Muscle layer of colon (tissue), 2 donors: Measurements from ENCODE around the gene FAM241A.

Experiments
- H3K27ac ChIP-seq: one replicate; pipeline ENCODE4 v1.7.0; 2013; ENCODE audit warnings: low read depth, mild to moderate bottlenecking, low read length, moderate library complexity
- H3K27me3 ChIP-seq, 2 donors: one replicate each; pipeline ENCODE4 v1.7.0; 2013; ENCODE audit warnings: low read length in 2 of 2, mild to moderate bottlenecking in 2 of 2; ENCODE audit not compliant: insufficient read depth in 2 of 2, control insufficient read depth in 1 of 2
- H3K36me3 ChIP-seq: one replicate; pipeline ENCODE4 v1.7.0; 2013; ENCODE audit warnings: mild to moderate bottlenecking, low read length; ENCODE audit not compliant: insufficient read depth
- H3K4me1 ChIP-seq: one replicate; pipeline ENCODE4 v1.7.0; 2013; ENCODE audit warnings: mild to moderate bottlenecking, low read length; ENCODE audit not compliant: insufficient read depth
- H3K4me3 ChIP-seq, 2 donors: one replicate each; pipeline ENCODE4 v1.7.0; 2013; ENCODE audit warnings: low read length in 2 of 2, low read depth in 1 of 2, mild to moderate bottlenecking in 1 of 2, moderate library complexity in 1 of 2
- H3K9ac ChIP-seq: one replicate; pipeline ENCODE4 v1.7.0; 2013; ENCODE audit warnings: low read length
- H3K9me3 ChIP-seq: one replicate; pipeline ENCODE4 v1.7.0; 2013; ENCODE audit warnings: mild to moderate bottlenecking, low read length
- donor health status: abdominal sarcoma.
- donor health status: Adenocarcinoma of cecum.

FAM241A gene

DNA sequence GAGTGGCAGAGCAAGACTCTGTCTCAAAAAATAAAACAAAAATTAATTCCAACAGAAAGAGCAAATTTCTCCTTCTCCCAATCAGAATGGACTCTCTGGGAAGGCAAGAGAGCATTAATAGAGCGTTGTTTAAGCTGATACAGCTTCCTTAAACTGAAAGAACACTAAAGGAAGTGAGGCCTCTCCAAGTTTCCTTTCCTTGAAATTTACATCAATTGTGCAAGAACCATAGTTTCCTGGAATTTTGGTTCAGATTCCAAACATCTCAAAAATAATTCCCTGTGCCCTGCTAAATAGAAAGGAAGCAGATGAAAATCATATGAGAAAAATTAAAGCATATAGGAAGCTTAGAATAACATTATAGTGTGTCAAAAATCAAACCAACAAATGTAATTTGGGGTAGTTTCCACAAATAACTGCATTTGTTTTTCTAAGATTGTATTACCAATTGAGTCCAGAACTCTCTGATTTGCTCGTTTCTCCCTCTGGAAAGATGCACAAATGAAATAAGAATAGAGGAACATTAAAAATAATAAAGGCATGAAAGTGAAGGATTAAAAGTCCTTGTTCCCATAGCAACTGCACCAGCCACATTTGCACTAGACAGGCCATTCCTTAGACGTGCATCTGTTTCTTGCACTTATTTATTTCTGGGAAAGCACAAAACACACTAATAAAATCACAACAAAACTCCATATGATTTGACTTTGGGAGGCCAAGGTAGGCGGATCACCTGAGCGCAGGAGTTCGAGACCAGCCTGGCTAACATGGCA is 3.7 kb upstream of the FAM241A start:
- Histone ChIP-seq H3K4me1 (peaks cover 4% of the 10 kb centered on the region), H3K27ac (no peak overlapping the region), H3K36me3 (no peaks in the 10 kb centered on the region), H3K9me3 (no peaks in the 10 kb centered on the region), H3K4me3 (no peak overlapping the region), H3K9ac (no peak overlapping the region), H3K27me3 (no peaks in the 10 kb centered on the region)

DNA sequence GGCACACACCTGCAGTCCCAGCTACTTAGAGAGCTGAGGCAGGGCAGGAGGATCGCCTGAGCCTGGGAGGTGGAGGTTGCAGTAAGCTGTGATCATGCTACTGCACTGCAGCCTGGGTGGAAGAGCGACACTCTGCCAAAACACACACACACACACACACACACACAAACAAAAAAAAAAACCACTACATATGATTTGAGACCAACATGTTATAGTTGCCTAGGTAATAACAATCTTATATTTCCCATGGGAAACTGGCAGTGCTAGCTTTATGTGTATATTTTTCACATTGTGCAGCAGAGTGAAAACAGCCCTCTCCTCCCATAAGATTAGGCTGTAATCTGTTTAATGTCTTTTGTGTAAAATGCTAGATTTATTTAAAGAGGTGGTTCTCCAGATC is 3.1 kb upstream of the FAM241A start:
- Histone ChIP-seq H3K27ac (no peak overlapping the region), H3K9me3 (no peaks in the 10 kb centered on the region), H3K9ac (no peak overlapping the region), H3K27me3 (no peaks in the 10 kb centered on the region), H3K36me3 (no peaks in the 10 kb centered on the region), H3K4me3 (no peak overlapping the region), H3K4me1 (peaks cover 6% of the 10 kb centered on the region)

DNA sequence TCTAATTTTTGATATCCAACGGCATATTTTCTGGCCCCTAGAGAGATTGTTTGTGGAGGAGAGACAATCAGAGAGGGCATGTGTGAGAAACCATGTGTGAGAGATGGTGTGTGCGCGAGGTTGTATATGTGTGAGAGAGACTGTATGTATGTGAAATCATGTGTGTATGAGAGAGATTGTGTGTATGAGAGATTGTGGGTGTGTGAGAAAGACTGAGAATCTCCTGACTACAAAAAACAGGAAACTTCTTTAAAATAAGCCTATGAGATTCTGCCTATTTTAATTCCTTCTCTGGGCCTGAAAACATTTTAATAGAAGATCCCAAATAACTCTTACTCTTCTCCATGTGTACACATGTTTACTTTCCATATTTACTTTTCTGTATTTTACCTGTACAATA is 1.5 kb upstream of the FAM241A start:
- no peak overlapping the region for H3K9ac ChIP-seq

DNA sequence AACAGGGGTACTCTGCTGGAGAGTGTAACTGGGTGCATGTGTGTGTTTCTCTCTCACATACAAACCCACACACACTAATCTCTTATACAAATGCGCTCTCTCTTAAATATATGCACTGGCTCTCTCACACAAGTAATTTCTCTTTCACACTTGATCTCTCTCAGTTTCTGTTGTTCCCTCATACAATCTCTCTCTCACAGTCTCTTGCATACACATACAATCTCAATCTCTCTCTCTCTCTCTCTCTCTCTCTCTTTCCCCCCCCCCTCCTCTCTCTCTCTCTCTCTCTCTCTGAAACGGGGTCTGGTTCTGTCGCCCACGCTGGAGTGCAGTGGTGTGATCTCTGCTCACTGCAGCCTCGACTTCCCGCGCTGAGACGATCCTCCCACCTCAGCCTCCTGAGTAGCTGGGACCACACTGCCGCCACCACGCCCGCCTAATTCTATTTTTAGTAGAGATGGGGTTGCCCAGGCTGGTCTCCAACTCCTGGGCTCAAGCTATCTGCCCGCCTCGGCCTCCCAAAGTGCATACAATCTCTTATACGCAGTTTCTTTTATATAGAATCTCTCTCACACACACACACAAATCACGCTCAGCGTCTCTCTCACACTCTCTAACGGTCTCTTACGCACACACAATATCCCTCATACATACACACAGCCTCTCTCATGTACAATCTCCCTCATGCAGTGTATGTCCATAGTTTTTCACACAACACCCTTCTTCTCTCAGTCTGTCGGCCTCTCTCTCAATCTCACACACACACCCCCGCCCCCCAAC is 518 bp upstream of the FAM241A start:
- Histone ChIP-seq H3K27me3 (no peaks in the 10 kb centered on the region), H3K9me3 (no peaks in the 10 kb centered on the region), H3K36me3 (no peaks in the 10 kb centered on the region), H3K4me3 (peak overlapping the region; percentile 29 to 88), H3K9ac (no peak overlapping the region), H3K27ac (peak overlapping the region; percentile 72), H3K4me1 (peaks cover 6% of the 10 kb centered on the region)

More for the DNA sequence above, 1.5 kb upstream of the FAM241A start:
- Histone ChIP-seq H3K9me3 (no peaks in the 10 kb centered on the region), H3K36me3 (no peaks in the 10 kb centered on the region), H3K4me3 (no peak overlapping the region), H3K4me1 (peaks cover 6% of the 10 kb centered on the region), H3K27me3 (no peaks in the 10 kb centered on the region), H3K27ac (no peak overlapping the region)

DNA sequence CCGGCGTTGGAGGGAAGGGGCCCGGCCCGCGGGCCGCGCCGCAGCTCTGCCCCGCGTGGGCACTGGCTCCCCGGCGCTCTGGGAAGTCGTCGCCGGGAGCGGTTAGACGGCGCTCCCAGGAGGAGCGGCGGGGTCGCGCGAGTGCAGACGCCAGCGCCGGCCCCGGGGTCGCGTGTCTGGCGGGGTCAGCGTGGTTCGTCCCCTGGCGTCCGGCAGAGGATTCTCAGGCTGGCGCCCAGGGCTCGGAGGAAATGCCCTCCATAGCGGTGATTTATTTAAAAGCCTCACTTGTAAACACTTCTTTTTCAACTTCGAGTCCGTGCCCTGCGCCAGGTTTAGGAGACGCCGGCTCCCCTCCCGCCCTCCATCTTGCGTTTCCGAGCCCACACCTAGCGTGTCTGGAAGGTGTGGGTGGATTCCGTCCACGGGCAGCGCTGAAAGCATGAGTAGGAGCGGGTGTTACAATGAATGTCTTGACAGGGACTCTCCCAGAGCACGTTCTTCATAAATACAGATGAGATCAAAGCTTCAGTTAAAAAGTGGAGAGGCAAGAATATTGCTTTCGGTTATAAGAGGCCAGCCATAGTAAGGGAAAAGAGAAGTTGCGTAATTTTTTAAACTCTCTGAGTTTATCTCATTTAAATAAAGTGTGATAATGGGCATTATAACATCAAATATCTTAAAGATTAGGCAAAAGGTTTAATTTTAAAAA is 692 bp downstream of the FAM241A start:
- H3K4me1 ChIP-seq: peaks cover 6% of the 10 kb centered on the region
- no peaks in the 10 kb centered on the region for H3K9me3 ChIP-seq

DNA sequence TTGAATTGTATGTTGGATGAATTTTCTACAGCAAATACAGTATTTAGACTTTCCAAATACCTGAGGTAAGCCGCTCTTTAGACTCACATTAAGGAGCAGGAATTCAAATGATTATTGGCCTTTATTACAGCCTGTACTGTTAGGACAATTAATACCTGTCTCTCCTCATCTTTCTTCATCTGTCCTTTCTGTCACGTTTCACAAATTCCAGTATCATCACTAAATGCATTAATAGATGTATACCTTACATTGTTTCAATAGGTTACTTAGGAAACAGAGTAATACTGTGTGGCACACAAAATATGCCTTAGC is 1.2 kb downstream of the FAM241A start:
- Histone ChIP-seq H3K4me3 (peak overlapping the region in 1 of 2 donors; percentile 88), H3K27me3 (no peaks in the 10 kb centered on the region), H3K36me3 (no peaks in the 10 kb centered on the region), H3K4me1 (peaks cover 6% of the 10 kb centered on the region), H3K9me3 (no peaks in the 10 kb centered on the region), H3K27ac (no peak overlapping the region), H3K9ac (peak overlapping the region; percentile 54)

More for the DNA sequence above, 692 bp downstream of the FAM241A start:
- Histone ChIP-seq H3K36me3 (no peaks in the 10 kb centered on the region), H3K27me3 (no peaks in the 10 kb centered on the region), H3K9ac (peak overlapping the region; percentile 54), H3K27ac (peak overlapping the region; percentile 39), H3K4me3 (peak overlapping the region; percentile 29 to 88)

DNA sequence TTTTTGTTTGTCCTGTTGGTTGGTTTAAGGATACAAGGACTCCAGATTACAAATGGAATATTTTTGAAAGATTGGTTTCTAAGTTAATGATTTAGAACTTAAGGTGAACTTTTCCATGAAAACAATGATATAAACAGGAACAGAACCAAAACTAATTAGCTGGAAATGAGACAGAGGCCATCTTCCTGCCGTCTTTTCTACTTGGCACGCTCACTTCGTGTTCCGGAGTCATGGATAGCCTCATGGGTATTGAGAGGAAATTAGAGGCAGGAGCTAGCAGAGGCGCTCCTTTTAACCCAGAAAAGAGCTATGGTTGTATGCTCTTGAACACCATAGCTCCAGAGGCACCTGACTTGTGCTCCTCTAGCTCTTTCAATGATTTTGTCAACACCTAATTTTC is 2.4 kb downstream of the FAM241A start:
- H3K27me3 ChIP-seq: no peaks in the 10 kb centered on the region
- H3K9me3 ChIP-seq: no peaks in the 10 kb centered on the region
- H3K4me3 ChIP-seq: no peak overlapping the region
- H3K27ac ChIP-seq: no peak overlapping the region
- H3K4me1 ChIP-seq: peaks cover 6% of the 10 kb centered on the region
- no peak overlapping the region for H3K9ac ChIP-seq
- H3K36me3 ChIP-seq: no peaks in the 10 kb centered on the region

DNA sequence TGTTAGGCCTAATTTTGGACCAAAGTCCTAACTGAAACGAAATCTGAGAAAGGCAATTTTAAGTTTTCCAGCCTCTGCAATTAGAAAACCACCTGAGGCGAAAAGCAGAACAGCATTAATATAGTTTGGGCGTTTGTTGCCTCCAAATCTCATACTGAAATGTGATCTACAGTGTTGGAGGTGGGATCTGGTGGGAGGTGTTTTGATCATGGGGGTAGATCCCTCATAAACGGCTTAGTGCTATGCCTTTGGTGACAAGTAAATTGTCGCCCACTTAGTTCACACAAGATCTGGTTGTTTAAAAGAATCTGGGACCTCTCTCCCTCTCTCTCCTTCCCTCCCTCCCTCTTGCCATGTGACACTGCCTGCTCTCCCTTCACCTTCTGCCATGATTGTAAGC is 5.7 kb downstream of the FAM241A start:
- no peaks in the 10 kb centered on the region for H3K9me3 ChIP-seq
- no peak overlapping the region for H3K9ac ChIP-seq
- H3K27ac ChIP-seq: no peak overlapping the region
- H3K4me1 ChIP-seq: peaks cover 6% of the 10 kb centered on the region
- H3K36me3 ChIP-seq: no peaks in the 10 kb centered on the region
- H3K27me3 ChIP-seq: no peaks in the 10 kb centered on the region
- H3K4me3 ChIP-seq: no peak overlapping the region

DNA sequence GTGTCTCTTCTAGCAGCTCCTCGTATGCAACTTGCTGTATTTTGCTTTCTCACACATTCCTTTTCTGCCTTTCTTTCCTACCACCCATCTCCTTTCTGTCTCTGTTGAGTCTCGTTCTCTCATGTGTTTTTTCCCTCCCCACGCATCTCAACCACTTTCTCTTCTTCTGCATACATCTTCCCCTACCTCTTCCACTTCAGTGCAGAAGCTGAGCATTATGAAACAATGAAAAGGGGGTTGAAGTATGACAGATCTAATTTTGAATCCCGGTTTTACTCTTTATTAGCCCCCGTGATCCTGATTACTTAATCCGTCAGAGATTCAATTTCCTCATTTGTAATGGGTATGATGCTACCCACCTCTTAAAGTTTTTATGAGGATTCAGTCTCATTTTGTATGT is 7.3 kb downstream of the FAM241A start:
- Histone ChIP-seq H3K27ac (no peak overlapping the region), H3K9me3 (no peaks in the 10 kb centered on the region), H3K36me3 (no peaks in the 10 kb centered on the region), H3K4me3 (no peak overlapping the region), H3K9ac (no peak overlapping the region), H3K27me3 (no peaks in the 10 kb centered on the region), H3K4me1 (no peaks in the 10 kb centered on the region)

DNA sequence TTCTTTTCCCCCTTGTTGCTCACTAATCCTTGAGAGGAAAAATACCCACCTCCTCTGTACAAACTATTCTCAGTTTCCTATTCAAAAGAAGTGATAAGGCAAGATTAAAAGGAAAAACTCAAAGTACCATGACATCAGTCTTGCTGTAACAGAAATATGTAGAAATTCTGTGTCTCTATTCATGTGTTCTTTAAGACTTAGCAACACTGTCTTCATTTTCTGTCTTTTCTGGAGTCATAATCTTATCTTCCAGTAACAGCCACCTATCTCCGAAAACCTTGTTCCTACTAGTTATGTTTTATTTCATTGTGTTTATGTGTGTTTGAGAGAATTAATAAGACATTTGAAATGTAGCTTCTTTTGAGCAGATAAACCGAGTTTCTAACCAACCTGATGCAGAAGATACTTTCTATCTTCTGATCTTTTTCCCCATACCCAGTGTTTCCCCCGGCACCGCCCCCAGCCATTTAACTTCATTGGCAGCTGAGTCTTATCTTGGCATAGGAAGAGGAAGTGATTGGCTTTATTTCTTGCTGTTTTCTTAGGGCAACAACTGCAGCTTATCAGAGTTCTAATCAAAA is 8.0 kb downstream of the FAM241A start:
- no peaks in the 10 kb centered on the region for H3K36me3 ChIP-seq
- H3K9ac ChIP-seq: no peak overlapping the region
- no peak overlapping the region for H3K4me3 ChIP-seq
- no peaks in the 10 kb centered on the region for H3K27me3 ChIP-seq
- H3K4me1 ChIP-seq: no peaks in the 10 kb centered on the region
- H3K9me3 ChIP-seq: no peaks in the 10 kb centered on the region
- no peak overlapping the region for H3K27ac ChIP-seq

DNA sequence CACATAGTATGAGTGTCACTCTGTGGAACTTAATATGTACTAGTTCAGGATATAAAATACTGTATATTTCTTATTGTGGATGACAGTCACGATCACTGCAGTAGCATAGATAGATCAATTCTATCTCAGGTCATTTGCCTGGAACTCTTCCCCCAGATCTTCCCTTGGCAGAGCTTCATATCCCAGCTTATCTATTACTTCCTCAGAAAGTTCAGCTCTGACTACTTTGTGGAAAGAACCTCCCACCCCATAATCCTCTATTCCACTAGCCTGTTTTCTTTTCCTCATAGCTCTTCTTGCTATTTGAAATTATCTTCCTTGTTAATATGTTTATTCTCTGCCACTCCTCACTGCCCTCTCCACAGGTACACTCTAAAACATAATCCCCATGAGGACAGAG is 10.9 kb downstream of the FAM241A start:
- no peak overlapping the region for H3K9ac ChIP-seq
- no peaks in the 10 kb centered on the region for H3K9me3 ChIP-seq
- H3K36me3 ChIP-seq: no peaks in the 10 kb centered on the region
- no peak overlapping the region for H3K4me3 ChIP-seq
- no peak overlapping the region for H3K27ac ChIP-seq
- no peaks in the 10 kb centered on the region for H3K4me1 ChIP-seq
- H3K27me3 ChIP-seq: no peaks in the 10 kb centered on the region
